ENCODE data around the gene SMCHD1.

SMCHD1 gene

GRCh38 chr18:2655178-2655953 lies at the start of gene SMCHD1:
SMCHD1 (plus strand) TSS chr18:2655726; CDS start chr18:2656076, 350 bp downstream.
- peak; percentile 93 for DNase-seq

GRCh38 chr18:2606335-2606734 lies 49.2 kb upstream of the SMCHD1 start:
- DNase-seq, result peak; percentile 30

DNA sequence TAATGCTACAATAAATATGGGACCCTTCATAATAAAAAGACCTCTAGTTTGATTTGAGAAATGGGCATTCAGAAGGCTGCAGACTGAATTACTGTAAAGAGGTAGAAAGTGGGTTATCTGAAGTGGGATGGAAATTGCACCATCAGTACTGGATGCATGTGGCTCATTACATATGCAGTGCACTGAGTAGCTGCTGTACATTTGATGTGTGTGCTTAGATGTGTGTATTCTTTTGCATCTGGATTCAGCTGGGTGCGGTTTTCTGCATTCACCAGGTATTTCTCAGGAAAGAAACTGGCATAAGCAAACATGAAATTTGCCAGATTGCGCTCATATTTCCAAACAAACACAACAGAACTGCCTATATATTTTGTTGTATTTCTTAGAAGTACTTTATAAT lies 45.9 kb upstream of the SMCHD1 start:
- DNase-seq, result no peak

DNA sequence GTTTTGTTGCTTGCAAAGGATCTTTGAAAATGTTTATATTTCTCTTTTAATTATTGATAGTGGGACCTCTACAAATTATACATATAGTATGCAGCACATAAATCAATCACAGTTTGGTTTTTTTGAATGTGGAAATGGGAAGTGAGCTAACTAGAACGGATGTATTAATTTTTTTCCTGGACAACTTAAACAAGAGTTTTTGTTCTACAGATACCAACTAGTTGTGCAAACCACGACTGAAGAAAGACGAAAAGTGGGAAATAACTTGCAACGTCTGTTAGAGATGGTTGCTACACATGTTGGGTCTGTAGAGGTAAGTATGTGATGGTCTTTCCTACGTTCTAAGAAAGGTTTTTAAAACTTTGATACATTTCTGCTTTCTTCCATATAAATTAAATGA lies 45.0 kb upstream of the SMCHD1 start:
- DNase-seq, result no peak

DNA sequence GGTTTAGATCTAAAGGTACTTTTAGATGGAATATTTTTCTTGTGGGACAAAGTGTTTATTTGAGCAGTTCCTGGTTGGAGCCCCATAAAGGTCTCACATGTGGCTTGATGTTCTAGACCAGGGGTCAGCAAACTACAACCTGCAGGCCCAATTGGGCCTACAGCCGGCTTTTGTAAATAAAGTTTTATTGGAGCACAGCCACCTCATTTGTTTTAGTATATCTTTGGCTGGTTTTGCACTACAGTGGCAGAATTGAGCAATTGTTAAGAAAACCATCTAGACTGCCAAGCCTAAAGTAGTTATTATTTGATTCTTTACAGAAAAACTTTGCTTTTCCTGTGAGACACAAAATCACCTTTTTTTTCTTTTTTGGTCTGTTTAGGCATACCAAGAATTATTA lies 42.5 kb upstream of the SMCHD1 start:
- DNase-seq, result no peak

GRCh38 chr18:2617401-2617998 lies 38.0 kb upstream of the SMCHD1 start:
- DNase-seq, result no peak

DNA sequence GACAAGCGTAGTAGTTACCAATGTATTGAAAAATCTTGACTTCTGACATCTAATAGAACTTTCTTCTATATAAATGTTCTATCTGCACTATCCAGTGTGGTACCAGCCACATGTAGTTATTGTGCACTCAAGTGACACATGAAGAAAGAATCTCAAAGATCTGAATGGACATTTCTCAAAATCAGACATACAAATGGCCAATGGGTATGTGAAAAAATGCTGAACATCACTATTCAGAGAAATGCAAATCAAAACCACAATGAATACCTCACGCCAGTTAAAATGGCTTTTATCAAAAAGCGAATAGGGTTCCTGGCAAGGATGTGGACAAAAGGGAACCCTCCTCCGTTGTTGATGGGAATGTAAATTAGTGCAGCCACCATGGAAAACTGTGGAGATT lies 37.5 kb upstream of the SMCHD1 start:
- no peak for DNase-seq

DNA sequence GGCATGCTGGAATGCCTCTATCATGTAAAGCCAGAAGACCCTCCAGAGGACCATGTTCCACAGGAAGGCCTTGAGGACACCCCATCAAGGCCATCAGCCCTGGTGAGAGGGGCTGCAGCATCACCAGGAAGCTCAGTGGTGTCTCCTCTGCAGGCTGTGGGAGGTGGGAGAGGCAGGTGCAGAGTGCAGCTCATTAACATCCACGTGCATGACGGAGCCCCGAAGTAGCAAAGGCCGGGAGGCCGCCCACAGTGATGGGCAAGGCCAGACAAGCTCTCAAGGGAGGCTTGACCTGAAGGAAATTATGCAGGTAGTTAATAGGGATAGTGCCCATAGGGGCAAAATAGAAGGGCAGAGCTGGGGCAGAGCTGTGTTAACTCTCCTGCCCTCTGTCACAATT lies 30.3 kb upstream of the SMCHD1 start:
- no peak for DNase-seq

GRCh38 chr18:2627821-2628276 lies 27.7 kb upstream of the SMCHD1 start:
- DNase-seq, result no peak

DNA sequence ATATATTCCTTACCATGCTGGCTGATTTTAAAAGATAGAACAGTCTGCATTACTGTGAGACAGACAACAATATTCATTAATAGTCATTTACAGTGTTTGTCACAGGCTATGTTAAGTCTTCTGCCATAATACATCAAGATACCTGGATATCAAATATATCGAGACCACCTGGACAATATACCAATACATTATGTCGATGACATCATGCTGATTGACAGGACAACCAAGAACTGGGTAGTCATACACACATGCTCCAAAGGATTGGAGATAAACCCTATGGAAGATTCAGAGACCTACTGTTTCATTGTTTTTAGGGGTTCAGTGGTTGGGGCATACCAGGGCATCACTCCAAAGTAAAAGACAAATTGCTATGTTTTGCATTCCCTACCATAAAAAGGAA lies 26.5 kb upstream of the SMCHD1 start:
- DNase-seq, result no peak

- no peak for DNase-seq
These were observed 19.9 kb upstream of the SMCHD1 start for GRCh38 chr18:2635586-2635985.

GRCh38 chr18:2636126-2636631 lies 19.3 kb upstream of the SMCHD1 start:
- DNase-seq, result no peak

DNA sequence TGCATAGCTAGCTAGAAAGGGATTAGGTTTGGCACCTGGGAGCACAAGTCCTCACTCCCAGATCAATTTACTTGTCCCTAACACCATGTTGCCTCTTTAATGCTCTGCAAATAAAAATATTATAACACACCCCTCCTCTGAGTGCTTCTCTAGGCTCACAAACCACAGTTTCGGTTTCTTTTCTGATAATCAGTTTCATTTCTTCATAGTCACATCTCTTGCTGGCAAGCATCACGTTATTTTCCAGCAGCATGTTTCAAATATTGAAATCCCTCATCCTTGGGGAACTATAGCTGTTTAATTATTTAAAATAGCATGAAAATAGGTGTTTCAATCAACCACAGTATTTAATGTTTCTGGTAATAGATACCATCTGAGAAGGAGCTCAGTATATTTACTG lies 13.9 kb upstream of the SMCHD1 start:
- DNase-seq, result peak; percentile 66

- DNase-seq, result no peak
These were observed 12.8 kb upstream of the SMCHD1 start for GRCh38 chr18:2642771-2643170.

- DNase-seq, result peak; percentile 37
These were observed 11.0 kb upstream of the SMCHD1 start for GRCh38 chr18:2644535-2644934.

DNA sequence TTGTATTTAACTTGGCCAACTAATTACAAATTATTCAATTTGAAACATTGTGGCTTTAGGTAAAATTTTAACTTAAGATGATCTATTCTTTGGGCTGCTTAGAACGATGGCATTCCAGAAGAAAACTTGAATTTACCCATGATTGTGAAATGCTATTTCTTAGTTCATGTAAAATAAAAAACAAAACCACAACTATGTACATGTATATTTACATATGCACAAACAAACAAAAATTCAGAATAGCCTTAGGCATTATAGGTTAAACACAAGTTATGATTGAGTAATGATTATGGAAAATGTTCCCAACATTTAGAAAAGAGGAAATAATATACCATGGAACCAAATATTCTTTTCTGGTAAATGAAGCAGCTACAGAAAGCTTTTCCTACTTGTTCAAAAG lies 3.5 kb upstream of the SMCHD1 start:
- no peak for DNase-seq

DNA sequence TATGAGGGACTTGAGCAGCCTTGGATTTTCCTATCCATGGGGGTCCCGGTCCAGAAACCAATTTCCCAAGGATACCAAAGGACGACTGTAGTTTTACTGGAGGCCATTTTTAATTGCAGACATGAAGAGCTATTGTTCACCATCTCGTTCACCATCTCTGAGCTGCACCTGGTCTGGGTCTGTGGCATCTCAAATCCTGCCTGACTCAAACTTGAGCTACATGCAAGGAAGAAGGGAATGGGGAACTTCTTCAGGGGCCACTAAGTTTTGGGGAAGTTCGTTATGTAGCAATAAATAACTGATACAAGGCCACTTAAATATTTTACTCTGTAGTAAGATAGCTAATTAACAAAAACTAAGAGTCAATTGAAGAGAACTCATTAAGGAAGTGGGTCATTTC lies 2.1 kb upstream of the SMCHD1 start:
- no peak for DNase-seq

- no peak for DNase-seq
These were observed 1.2 kb upstream of the SMCHD1 start for GRCh38 chr18:2654169-2654927.

- peak; percentile 88 for DNase-seq
These were observed 673 bp upstream of the SMCHD1 start for GRCh38 chr18:2654928-2655177.

- no peak for DNase-seq
These were observed 369 bp downstream of the SMCHD1 start for GRCh38 chr18:2655954-2656236.

- DNase-seq, result peak; percentile 67
These were observed 883 bp downstream of the SMCHD1 start for GRCh38 chr18:2656237-2656980.

DNA sequence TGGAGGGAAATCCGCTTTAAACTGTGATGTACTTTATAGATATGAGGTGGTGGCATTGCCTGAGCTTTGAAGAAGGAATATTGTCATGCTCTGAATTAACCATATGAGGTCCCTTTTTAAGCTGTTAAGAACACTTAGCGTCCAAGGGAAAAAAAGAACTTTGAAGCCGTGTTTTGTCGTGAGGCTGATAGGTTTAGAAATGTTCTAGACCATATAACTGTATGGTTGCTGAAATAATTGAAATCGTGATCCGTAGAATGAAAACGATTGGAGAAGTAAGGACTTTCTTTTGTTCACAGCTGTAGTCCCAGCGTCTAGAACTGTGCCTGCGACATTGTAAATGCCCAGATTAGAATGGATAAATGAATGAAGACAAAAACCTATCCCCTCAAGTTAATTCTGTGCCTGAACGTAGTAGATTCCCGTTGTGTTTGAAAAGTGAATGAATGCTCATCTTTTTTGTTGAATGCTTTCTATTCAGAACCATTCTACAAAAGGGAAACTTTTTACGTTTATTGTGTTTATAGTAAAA lies 1.5 kb downstream of the SMCHD1 start:
- no peak for DNase-seq

- peak; percentile 53 for DNase-seq
These were observed 2.4 kb downstream of the SMCHD1 start for GRCh38 chr18:2657788-2658458.

All from CD4-positive, alpha-beta T cell treated with Interleukin-12 subunit alpha and Interleukin-12 subunit beta, for 1 hour (primary cell).